Measurements from ENCODE around the gene DOCK3.
"Not testable (repeated sequence)": the region's sequence is repeated elsewhere in the genome, so short reads cannot be mapped to it uniquely, and the experiment has no call there.

The DOCK3 gene

GRCh38 chr3:51362476-51362875, 687.7 kb downstream of the DOCK3 start:
- DNase-seq (ENCODE audit: low read depth): no peak

DNA sequence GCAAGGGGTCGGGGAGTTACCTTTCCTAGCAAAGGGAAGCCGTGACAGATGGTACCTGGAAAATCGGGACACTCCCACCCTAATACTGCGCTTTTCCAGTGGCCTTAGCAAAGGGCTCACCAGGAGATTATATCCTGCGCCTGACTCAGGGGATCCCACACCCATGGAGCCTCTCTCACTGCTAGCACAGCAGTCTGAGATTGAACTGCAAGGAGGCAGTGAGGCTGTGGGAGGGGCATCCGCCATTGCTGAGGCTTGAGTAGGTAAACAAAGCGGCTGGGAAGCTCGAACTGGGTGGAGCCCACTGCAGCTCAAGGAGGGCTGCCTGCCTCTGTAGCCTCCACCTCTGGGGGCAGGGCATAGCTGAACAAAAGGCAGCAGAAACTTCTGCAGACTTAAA, 693.5 kb downstream of the DOCK3 start:
- not testable (repeated sequence) for DNase-seq (ENCODE audit: low read depth)

DNA sequence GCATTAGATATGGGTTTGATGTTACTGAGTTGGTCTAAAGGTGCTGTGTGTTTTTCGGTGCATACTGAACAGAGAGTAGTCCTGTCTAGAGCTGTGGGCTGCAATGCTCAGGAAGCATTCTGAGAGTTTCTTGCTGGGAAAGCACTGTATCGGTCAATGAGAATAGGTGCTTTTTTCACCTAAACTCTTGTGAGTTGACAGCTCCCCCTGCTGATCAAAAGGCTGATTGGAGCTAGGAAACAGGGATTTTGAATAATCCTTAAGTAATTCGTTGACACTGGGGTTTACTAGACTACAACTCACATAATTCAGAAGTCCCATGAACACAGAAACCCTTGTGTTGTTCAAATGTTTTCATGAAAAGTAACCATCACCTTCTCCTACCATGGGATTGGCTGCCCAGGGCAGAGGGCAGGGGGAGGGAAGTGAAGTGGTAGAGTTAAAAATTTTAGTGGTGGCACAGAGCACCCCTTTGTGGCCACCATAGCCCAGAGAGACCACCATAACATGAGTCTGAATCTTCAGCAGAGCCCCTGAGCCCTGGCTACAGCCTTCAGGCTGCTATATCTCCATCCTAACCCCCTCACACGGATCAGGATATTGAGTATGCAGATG, 697.3 kb downstream of the DOCK3 start:
- DNase-seq (ENCODE audit: low read depth): peak; percentile 67

DNA sequence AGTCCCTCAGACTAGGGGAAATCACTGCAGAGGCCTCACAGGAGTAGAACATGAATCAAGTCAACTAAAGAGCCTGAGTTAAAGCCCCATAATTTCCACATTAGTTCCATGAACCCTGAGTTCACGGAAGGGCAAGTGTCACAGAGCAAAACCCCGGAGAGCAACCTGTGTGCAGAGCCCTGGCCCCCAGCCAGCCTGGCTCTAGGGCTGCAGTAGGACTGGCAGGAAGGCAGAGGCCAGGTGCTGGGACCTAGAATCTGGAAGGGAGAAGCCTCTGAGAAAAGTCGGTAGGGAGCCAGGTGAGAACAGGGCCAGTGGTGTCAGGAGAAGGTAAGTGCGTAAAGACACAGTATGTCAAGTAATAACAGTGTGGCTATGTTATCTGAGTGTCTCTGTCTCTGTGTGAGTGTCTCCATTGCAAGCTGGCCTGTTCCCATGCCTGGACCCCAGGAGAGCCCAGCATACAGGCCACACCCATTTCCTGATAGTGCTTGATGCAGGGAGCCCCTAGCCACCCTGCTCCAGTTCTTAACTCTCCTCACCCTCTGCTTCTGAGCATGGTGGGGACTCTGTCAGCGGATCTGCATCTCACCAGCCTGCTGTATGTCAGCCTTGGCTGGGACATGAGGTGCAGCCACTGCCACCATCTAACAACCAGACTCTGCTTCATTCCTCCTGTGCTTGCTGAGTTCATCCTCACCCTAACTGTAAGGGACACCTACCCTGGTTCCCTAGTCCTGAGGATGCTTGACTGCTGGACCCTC, 699.1 kb downstream of the DOCK3 start:
- no peak for DNase-seq (ENCODE audit: low read depth)

- DNase-seq (ENCODE audit: low read depth): no peak
Measured at GRCh38 chr3:51374456-51374855, 699.7 kb downstream of the DOCK3 start.

GRCh38 chr3:51375136-51375535, 700.4 kb downstream of the DOCK3 start:
- no peak for DNase-seq (ENCODE audit: low read depth)

DNA sequence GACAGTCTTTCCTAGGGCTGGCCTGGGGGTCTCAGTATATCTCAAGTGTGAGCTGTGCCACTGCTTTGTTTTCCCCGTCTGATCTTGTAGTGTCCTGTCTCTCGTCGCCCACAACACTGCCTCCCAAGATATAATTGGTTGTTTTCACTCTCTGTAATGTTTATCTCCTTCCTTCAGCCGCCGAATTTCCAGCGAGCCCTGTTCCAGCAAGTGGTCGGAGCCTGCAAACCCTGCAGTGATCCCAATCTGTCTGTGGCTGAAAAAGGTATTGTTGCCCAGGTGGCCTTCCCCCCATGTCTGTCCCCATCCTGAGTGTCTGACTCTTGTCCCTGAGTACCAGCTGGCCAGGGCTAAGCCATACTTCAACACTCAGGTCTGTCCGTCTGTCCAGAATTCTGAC, 700.8 kb downstream of the DOCK3 start:
- no peak for DNase-seq (ENCODE audit: low read depth)

GRCh38 chr3:51378065-51378464, 703.3 kb downstream of the DOCK3 start:
- DNase-seq (ENCODE audit: low read depth): no peak

- DNase-seq (ENCODE audit: low read depth): no peak
Measured at GRCh38 chr3:51378726-51379125, 704.0 kb downstream of the DOCK3 start.

- DNase-seq (ENCODE audit: low read depth): no peak
Measured at GRCh38 chr3:51379301-51379700, 704.6 kb downstream of the DOCK3 start.

DNA sequence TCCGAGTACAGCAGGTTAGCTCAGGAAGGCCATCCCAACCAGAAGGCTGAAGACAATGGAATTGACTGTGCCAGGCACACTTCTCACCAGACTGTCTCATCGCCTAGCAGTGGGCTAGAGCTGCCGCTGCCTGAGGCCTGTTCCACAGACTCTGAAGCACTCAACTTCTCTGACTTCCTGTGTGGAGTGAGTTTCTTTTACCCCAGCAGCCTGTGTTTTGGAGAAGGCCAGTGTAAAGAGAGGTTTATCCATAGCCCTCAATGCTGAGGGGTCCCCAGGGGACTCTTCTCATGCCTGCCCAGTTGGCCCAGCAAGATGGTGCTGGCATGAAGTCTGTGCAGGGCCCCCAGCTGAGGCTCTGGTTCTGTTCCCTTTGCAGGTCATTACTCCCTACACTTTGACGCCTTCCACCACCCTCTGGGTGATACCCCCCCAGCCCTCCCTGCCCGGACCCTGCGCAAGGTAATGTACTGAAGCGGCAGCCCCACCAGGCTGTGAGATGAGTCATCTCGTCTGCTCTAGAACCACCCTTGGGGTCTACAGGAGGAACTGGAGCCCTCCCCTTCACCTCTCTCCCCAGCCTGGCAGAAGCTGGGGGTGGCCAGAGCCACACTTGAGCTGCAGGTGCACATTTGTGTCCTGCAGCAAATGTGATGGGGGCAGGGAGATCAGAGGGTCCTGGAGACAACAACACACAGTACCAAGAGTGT, 705.2 kb downstream of the DOCK3 start:
- no peak for DNase-seq (ENCODE audit: low read depth)

DNA sequence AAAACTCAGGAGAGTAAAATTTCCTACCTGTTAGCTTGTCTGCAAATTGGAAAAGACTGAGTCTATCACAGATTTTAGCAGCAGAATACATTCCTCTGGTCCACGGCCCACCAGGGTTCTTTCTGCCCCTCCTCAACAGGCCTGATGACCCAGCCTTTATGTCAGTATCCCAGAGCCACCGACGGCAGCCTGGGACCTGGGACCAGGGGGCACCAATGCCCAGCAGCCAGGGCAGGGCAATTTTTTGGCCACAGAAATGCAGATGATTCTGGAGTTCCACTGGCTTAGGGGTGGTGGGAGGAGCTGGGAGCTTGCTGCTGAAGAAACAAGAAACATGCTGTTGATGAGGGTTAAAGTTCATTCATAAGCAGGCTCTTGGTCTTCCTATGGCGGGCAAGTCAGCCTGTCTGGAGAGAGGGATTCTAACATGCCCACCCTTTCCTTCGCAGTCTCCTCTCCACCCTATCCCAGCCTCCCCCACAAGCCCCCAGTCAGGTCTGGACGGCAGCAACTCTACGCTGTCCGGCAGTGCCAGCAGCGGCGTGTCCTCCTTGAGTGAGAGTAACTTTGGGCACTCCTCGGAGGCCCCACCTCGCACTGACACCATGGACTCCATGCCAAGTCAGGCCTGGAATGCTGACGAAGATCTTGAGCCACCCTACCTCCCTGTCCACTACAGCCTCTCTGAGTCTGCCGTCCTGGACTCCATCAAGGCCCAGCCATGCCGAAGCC, 706.0 kb downstream of the DOCK3 start:
- DNase-seq (ENCODE audit: low read depth): no peak

DNA sequence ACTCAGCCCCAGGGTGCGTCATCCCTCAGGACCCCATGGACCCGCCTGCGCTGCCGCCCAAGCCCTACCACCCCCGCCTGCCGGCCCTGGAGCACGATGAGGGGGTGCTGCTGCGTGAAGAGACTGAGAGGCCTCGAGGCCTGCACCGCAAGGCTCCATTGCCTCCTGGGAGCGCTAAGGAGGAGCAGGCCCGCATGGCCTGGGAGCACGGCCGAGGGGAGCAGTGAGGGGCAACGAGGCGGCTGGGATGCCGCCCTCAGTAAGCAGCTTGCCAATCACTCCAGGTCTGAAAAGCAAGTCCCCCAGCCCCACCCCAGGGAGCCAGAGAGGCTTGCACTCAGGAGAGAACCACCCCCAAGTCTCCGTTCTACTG, 706.6 kb downstream of the DOCK3 start:
- DNase-seq (ENCODE audit: low read depth): no peak

DNA sequence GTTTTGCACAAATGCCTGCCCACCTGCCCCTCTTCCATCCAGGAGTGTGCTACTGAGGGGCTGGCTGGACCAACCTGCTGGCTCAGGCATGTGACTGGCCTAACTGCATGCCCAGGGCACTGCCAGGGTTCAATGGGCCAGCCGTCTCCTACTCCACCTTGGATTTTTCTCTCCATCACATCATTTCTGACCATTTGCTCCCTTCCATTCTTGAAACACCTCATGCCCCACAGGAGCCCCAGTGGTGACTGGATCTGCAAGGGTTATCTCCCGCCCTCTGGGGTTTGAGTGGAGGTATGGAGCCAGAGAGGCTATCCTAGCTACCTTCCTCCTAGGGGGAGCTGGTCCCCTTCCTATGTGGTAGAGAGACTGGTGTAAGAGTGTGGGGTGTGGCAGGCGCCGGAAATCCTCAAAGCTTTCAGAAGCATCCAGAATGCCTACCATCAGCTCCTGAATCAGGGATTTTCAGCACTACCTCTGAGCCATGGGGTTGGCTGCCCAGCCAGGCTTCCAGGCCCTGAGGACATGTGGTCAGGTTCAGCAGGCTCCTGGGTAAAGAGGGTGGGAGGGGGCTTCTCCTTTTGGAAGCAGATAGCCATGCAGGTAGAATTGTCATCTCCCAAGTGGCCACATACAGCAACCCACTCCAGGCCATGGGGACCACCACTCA, 707.5 kb downstream of the DOCK3 start:
- DNase-seq (ENCODE audit: low read depth): no peak

- no peak for DNase-seq (ENCODE audit: low read depth)
Measured at GRCh38 chr3:51382947-51383578, 708.3 kb downstream of the DOCK3 start.

- DNase-seq (ENCODE audit: low read depth): no peak
Measured at GRCh38 chr3:51384055-51384725, 709.5 kb downstream of the DOCK3 start.

DNA sequence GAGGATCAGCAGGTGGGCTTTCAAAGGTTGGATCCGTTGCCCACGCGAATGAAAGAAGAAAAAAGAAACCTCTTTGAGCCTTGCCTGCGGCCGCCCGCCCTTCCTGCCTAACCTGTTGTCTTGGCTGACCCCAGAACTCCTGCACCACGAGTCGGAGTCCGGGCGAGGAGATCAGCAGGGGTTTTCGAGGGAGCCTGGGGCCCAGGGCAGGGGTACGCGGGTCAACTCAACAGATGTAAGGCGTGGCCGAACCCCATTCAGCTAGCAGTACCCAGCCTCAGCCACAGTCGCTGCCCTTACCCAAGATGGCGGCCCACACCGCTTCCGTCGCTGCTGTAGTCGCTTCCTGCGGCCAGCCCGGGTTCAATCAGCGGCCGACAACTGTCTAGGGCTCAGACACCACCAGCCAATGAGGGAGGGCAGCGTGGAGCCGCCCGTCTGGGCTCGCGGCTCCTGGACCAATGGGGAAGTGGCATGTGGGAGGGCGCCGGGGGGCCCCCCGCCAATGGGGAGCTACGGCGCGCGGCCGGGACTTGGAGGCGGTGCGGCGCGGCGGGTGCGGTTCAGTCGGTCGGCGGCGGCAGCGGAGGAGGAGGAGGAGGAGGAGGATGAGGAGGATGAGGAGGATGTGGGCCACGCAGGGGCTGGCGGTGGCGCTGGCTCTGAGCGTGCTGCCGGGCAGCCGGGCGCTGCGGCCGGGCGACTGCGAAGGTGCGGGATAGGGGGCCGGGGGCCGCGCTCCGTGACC, 710.2 kb downstream of the DOCK3 start, which contains the start of gene MANF:
Gene MANF, plus strand, starts transcription at position 566 of the 748 bp plus-strand sequence. Its CDS starts 52 bp downstream, at position 618.
- DNase-seq (ENCODE audit: low read depth): peak; percentile 97

DNA sequence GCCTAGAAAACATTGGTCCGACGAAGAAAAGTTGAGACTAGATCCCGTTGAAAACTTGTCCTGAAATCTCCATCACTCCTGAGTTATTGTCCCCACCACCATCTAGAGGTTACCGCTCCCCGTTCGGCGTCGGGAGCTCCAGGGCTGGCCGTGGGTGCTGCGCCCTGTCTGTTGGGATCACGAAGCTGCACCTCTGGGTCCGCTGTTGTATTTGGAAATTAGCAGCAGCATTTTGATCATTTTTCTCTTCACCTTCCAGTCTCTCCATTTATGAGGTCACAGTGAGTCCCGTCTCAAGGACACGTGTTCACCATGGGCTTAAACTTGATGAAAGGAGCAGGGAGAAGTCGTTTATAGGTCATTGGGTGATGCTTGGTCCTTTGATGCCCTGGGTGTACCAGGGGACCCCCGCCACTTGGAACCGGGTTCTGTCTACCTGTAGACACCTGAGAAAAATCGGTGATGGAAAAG, 710.9 kb downstream of the DOCK3 start:
- no peak for DNase-seq (ENCODE audit: low read depth)

GRCh38 chr3:51386159-51386851, 711.6 kb downstream of the DOCK3 start:
- no peak for DNase-seq (ENCODE audit: low read depth)

Data from stromal cell of bone marrow (primary cell).